ENCODE results near the gene SIRT5.

The SIRT5 gene

DNA sequence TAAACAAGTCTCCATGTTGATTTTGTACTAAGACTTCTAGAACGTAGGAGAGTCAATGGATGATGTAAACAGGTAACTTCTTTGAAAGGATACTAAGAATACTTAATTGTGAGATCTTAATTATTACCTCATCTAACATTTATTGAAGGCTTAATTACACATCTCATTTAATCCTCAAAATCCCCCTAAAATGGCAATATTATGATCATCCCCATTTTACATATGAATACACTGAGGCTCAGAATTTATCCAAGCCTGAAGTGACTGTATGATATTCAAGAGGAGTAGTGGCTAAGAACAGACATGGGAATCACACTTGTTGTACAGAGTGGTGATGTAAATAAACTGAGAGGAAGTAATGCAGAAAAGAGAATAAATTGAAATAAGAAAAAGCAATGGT lies 63.6 kb downstream of the SIRT5 start:
- no peak for DNase-seq

DNA sequence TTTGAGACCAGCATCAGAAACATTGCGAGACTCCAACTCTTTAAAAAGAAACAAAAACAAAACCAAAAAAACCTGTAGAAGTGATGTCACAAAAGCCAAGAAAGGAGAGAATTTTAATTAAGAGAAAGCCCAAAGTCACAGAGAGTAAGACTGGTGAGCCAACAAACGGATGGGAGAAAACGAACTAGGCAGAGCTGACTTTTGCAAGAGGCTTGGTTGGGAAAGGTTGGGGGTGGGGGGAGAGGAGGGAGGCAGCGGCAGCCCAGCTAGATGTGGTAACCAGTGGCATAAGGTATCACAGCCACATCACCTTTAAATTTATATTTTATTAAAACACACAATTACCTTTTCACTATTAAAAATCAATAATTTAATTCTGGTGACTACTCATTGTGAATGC lies 64.2 kb downstream of the SIRT5 start:
- DNase-seq, result no peak

DNA sequence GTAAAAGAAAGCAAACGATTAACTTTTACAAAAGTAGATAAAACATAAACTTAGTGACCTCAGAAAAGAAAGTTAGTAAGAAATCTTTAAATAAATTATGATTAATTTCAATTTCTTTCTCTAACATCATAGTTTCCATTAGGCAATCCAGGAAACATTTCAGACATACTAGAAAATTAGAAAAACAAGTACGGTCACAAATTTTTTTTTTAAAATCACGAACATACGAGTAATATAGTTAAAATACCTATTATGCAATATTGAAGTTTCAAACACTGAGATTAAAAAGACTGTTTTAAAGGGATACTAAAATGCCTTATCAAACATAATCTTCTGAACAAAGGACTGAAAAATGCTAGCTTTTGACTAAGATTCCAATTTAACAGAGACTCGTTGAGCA lies 66.9 kb downstream of the SIRT5 start:
- DNase-seq, result no peak

DNA sequence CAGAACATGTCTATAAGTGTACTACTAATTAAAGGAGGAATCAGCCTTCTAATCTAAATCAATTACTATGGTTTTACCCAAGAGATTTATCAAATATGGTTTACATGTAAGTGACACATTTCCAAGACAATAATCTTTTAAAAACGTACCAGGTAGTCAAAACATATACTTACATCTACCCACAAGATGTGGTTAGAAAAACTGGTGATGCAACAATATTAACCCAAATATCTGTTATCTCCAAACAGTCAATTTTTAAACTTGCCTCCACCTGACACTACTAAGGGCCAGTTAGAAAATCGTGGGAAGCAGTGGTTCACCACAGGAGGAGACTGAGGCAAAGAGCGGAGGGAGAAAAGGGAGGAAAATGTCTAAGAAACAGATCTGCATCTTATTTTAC lies 68.7 kb downstream of the SIRT5 start:
- DNase-seq, result no peak

DNA sequence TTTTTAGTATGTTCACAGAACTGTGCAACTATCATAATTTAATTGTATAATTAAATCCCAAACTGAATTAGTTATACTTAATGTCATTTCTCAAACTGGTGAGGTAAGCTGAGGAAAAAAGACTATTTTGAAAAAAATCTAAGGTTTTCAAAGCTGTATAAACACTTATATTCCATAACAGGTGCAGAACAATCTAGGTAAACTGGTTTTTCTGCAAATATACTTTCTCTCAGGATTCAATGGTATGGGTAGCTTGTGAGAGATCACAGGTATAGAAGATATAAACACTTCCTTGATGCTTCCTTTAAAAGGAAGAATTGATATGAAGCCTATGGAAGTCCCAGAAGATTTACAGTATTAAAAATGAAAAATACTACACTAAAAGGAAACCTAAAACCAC lies 74.4 kb downstream of the SIRT5 start:
- DNase-seq, result no peak

DNA sequence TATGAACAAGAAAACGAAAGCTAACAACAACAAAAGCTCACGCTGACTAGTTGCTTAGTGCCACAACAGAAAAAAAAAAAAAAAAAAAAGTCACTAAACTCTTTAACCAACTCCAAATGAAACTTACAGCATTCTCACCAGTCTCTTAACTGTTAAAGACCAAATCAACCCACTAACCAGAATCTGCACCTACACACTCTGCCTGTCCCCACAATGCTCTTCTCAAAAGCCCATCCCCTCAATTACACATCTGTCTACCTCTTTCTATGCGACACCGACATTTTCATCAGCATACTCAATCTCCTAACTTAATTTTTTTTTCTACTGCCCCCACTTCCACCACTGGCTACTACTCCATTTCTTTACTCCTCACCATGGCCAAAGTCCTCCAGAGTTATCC lies 75.0 kb downstream of the SIRT5 start:
- DNase-seq, result no peak

DNA sequence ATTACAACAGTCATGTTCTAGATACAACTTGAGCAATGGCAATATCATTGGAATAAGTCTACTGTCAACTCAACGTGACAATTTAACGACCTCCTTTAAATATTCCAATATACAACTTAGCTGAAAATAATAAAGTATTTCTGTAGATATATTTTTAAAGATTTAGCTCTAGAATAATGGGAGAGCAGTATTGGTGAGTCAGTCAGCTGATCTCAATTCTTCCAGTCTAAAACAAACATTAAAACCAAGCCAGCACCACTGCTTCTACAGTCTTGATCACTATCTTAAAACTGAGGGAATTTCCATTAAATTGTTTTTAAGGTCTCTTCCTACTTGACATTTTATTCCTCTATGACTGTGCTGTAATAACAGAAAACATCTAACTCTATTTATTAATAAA lies 78.9 kb downstream of the SIRT5 start:
- DNase-seq, result no peak

DNA sequence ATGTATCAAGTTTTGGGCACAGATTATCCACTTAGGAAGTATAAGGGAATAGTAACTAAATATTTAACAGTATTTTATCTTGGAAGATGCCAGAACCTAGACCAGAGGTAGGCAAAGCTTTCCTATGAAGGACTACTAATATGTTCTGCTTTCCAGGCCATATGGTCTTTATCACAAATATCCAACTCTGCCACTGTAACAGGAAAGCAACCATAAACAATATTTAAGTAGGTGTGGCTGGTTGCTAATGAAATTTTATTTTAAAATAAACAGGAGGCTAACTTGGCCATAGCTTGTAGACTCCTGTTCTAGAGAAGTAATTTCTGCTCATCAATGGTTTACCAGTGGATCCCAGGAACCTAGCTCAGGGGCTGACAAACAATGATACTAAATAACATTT lies 80.1 kb downstream of the SIRT5 start:
- no peak for DNase-seq

DNA sequence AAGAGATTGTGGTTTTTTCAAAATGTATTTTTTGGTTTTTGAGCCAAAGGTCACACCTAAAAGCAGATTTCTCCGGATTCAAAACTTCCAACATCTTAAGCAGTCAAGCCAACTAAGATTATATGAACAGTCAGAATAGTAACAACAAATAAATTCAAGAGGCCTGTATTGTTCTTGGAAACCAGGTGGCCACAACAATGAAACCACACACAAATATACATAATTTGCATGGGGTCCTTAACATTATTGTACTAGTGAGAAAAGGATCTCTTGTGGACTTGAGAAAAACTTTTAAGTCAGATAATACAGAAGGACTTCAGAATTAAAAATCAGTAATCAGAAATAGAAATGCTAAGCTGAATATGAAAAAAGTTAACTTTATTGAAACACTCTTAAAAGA lies 81.3 kb downstream of the SIRT5 start:
- DNase-seq, result no peak

DNA sequence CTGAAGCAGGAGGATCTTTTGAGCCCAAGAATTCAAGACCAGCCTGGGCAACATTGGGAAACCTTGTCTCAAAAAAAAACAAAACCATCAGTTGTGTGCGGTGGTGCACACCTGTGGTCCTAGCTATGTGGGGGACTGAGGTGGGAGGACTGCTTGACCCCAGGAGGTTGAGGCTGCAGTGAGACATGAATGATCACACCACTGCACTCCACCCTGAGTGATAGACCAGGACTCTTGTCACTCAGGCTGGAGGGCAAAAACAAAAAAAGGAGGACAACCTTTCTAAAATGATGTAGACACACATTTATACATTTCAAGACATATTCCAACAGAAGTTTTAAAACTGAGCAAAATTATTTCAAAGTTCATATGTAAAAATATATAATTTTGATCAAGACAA lies 85.9 kb downstream of the SIRT5 start:
- no peak for DNase-seq

DNA sequence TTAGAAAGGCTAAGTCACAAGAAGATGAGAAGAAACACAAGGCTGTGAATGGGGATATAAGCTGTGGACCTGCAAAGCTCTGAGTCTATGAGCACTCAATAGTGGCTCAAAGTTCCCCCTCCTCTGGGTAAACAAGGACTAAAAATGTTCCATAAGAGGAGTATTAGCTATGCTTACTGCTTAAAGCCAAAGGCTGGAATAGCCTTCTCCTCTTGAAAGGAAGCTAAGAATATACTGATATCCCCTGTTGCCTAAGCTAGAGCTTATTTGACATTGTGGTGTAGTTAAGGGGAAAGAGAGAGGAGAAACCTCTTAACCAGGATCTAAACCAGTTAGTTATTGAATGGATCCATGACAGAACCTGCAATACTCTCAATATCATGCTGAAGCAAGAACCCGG lies 86.5 kb downstream of the SIRT5 start:
- DNase-seq, result no peak

DNA sequence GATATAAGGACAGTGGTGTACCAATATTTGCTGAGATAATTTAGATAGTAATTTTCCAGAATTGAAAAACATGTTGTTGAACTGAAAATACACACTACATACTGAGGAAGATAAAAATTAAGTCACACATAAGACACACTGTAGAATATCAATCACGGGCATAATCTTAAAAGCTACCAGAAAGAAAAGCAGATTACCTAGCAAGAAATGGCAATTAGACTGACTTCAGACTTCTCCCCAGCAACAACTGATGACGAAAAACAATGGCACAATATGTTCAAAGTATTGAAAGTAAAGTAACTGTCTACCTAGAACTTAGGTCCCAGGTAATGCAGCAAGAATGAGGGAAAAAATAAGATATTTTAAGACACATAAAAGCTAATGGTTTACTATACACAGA lies 87.2 kb downstream of the SIRT5 start:
- DNase-seq, result no peak

DNA sequence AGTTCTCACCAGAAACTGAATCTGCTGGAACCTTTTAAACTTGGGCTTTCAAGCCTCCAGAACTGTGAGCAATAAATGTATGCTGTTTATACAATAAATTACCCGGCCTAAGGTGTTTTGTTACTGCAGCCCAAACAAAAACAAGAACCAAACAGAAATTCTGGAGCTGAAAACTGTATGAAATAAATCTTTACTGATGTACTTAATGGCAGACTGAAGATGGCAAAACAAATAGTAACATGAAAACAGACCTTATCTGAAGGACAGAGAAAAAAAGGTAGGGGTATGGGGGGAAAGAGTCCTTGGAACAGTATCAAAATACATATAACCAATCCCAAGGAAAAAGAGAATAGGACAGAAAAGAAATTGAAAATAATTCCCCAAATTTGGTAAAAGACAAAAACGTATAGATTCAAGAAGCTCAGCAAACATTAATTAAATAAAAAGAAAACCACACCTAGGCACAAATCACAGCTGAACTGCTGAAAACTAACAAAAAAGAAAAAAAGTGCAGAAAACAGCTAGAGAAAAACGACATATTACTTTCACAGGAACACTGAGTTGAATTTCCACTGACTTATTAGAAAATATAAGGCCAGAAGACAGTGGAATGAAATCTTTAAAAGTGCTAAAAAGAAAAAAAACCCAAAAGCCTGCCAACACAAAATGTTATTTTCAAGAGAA lies 88.4 kb downstream of the SIRT5 start:
- no peak for DNase-seq

DNA sequence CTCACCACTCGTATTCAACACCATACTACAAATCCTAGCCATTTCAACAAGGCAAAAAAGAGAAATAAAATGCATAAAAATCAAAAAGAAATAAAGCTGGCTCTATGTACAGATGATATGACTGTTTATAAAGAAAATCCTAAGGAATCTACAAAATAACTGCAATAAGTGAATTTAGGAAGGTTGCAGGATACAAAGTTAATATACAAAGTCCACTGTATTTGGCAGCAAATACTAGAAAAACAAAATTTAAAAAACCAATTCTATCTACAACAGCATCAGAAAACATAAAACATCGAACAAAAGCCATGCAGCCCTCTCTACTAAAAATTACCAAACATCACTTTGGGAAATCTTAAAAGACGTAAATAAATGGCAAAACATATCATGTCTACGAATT lies 89.6 kb downstream of the SIRT5 start:
- DNase-seq, result no peak

Data from CD4-positive, alpha-beta T cell treated with Interleukin-6 for 4 hours (primary cell).